GM18526 (cell line): ENCODE measurements around the gene KIF2A.

Source experiments
- POLR2A ChIP-seq: IDR thresholded peaks from 3 replicates; pipeline ENCODE4 v1.6.1; 2011; ENCODE audit not compliant: insufficient read length; ENCODE audit errors: extremely low read depth

The KIF2A gene

GRCh38 chr5:62340979-62341378, 35.0 kb downstream of the KIF2A start:
- TF ChIP-seq POLR2A = no peak

- no peak for TF ChIP-seq POLR2A
Measured at GRCh38 chr5:62341783-62342475, 35.9 kb downstream of the KIF2A start.

GRCh38 chr5:62342476-62342837, 36.5 kb downstream of the KIF2A start:
- no peak for TF ChIP-seq POLR2A

- no peak for TF ChIP-seq POLR2A
Measured at GRCh38 chr5:62343428-62343827, 37.4 kb downstream of the KIF2A start.

GRCh38 chr5:62346748-62347147, 40.7 kb downstream of the KIF2A start:
- no peak for TF ChIP-seq POLR2A

- TF ChIP-seq POLR2A = no peak
Measured at GRCh38 chr5:62347928-62348327, 41.9 kb downstream of the KIF2A start.

- no peak for TF ChIP-seq POLR2A
Measured at GRCh38 chr5:62348723-62349481, 42.9 kb downstream of the KIF2A start.

DNA sequence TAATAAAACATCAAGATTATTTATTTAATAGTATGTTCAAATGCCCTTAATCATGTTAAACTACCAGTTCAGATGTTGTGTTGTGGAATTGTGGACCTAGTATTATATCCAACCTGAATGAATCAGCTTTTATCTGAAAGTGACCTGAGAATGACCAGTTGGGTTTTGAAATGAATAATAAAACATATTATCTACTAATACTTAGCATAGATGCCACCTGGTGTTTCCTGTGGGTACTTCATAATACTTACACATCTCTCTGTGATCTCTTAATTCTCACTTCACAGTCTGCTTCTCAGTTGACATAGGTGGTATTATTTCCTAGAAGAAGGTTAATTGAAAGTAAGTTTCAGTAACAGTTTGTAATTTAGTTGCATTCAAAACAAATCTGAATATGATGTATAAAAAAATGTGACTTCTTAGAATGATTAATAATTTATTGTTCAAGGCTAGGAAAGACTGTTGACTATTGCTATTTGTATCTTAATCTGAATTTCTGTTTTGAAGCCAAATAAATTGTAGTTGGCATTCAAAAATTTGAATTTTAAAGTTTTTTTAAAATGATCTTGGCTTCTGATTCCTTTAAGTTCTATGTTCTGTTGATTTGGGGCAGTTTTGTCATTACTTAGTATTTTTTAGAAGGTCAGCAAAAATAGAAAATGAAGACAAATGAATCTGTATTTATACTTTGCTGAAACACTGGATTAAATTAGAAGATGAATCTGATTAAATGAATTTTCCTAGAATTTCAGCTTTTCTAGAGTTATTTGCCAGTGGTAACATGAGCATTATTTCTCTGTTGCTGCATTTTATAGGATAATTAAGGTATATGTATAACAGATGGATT, 48.2 kb downstream of the KIF2A start:
- TF ChIP-seq POLR2A = no peak

- no peak for TF ChIP-seq POLR2A
Measured at GRCh38 chr5:62362701-62363100, 56.7 kb downstream of the KIF2A start.

DNA sequence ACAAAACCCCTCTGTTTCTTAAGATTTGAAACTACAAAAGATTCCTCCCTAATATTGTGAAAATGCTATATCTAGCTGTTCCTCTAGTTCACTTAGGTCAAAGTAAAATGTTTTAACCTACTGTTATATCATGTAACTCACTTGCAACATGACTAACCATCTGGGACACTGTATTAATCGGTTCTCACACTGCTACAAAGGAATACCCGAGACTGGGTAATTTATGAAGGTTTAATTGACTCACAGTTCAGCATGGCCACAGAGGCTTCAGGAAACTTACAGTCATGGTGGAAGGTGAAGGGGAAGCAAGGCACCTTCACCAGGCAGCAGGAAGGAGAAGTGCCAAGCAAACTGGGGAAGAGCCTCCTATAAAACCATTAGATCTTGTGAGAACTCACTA, 63.0 kb downstream of the KIF2A start:
- no peak for TF ChIP-seq POLR2A

- no peak for TF ChIP-seq POLR2A
Measured at GRCh38 chr5:62371409-62371808, 65.4 kb downstream of the KIF2A start.

GRCh38 chr5:62372600-62372999, 66.6 kb downstream of the KIF2A start:
- TF ChIP-seq POLR2A = no peak

GRCh38 chr5:62373382-62373781, 67.4 kb downstream of the KIF2A start:
- TF ChIP-seq POLR2A = no peak

DNA sequence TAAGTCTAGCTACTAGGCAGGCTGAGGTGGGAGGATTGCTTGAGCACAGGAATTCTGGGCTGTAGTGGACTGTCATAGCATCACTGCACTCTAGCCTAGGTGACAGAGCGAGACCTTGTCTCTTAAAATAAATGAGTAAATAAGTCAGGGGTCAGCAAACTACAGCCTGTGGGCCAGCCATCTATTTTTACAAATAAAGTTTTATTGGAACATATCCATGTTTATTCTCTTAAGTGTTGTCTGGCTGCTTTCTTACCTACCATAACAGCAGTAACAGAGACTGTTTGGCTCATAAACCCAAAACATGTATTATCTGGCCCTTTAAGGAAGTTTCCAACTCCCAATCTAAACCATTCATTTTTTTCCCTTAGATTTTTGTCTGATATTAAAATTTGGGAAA, 68.1 kb downstream of the KIF2A start:
- no peak for TF ChIP-seq POLR2A

- TF ChIP-seq POLR2A = no peak
Measured at GRCh38 chr5:62375627-62376026, 69.6 kb downstream of the KIF2A start.

DNA sequence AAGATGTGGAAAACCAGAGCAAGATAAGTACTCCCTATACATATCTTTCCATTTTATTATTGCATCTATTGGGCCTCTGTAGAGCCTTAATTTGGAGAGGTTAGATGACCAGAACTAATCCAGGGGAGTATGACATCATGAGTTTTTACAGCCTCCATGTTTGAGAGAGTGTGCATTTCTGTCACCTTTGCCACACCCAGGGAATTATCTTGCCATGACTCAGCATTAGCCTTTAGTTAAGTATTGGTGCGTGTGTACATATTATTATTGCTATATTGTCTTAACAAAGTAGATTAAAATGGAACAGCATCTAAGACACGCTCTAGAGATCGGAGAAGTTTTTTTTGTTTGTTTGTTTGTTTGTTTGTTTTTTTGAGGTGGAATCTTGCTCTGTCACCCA, 70.1 kb downstream of the KIF2A start:
- TF ChIP-seq POLR2A = no peak

GRCh38 chr5:62385131-62385530, 79.1 kb downstream of the KIF2A start:
- TF ChIP-seq POLR2A = no peak
